ENCODE data around the gene KCNS1.
"Not testable (repeated sequence)": the region's sequence is repeated elsewhere in the genome, so short reads cannot be mapped to it uniquely, and the experiment has no call there.

KCNS1 gene

DNA sequence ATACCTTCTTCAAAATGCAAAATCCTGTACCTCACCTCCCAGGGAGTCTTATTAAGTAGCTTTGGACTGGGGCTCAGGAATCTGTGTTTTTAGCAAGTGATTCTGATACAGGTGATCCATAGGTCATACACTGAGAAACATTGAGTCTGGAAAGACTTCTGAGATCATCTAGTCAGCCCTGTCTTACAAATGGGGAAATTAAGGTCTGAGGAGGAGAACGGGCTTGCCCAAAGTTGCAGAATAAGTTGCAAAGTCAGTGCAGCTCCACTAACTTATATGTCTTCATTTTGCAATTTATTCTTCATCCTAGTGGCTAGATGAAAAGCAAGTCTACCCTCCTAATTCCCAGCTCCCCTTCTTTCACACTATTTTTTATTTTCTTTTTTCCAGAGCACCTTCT lies 28.9 kb downstream of the KCNS1 start:
- Mint-ChIP-seq H3K9me3 (no peaks in the 10 kb centered on the region), H3K36me3 (peaks cover 92% of the 10 kb centered on the region), H3K4me1 (peaks cover 47% of the 10 kb centered on the region), H3K4me3 (no peak overlapping the region), H3K27ac (peak overlapping the region; percentile 85)
- ATAC-seq (no peak), DNase-seq (ENCODE audit: low spot score in 2 of 2) (no peak)

DNA sequence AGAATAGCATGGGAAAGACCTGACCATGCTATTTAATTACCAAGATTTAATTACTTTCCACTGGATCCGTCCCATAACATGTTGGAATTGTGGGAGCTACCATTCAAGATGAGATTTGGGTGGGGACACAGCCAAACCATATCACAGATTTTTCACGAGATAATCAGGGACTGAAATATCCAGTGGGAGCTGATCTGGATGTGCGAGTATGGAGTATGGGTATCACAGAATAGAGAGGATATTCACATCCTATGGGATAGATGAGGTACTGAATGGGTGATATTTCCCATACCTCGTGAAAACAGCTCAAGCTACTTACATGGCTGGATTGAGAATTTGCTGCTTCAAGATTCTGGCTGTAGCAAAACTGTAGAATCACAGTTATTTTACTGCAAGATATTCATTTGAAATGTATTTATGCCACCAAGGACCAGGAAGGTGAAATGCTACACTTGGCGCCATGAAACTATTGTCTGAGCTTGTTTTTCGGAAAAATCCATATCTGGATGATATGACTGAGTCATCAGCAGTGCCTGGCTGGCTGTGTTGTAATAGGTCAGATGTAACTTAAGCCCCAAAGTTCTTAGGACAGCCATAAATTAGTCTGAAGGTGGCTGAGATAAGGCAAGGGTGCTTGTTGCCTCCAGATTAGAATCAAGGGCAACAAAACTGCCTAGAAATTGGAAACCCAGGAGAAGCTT lies 29.8 kb downstream of the KCNS1 start:
- Mint-ChIP-seq H3K27ac (peak overlapping the region; percentile 85), H3K9me3 (no peaks in the 10 kb centered on the region), H3K4me1 (peaks cover 55% of the 10 kb centered on the region), H3K36me3 (peaks cover 92% of the 10 kb centered on the region), H3K4me3 (no peak overlapping the region)
- DNase-seq (ENCODE audit: low spot score in 2 of 2) (no peak), ATAC-seq (no peak)

- no peaks in the 10 kb centered on the region for H3K9me3 Mint-ChIP-seq
- H3K4me1 Mint-ChIP-seq: peaks cover 73% of the 10 kb centered on the region
- no peak overlapping the region for H3K4me3 Mint-ChIP-seq
- DNase-seq (ENCODE audit: low spot score in 2 of 2): no peak
- H3K27ac Mint-ChIP-seq: peak overlapping the region; percentile 79
- peaks cover 92% of the 10 kb centered on the region for H3K36me3 Mint-ChIP-seq
- no peak for ATAC-seq
These were observed 31.7 kb downstream of the KCNS1 start for GRCh38 chr20:45069261-45069660.

DNA sequence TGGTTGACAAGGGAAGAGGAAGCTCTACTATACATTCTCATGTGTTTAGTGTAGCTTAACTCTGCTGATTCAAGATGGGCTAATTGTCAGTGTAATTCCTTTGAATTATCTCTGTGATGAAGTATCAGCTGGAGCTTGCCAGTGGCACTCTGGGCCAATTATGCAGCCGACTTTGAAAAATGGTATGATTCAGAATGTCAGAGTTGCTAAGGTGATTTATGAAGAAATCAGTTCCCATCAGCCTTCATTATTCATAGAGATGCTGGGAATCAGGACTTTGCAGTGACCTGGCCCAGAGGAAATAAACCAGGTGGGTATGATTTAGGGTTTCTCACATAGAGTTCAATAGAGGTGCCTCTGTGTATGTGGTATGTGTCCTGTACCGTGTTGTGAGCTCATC lies 33.4 kb downstream of the KCNS1 start:
- Mint-ChIP-seq H3K4me1 (peaks cover 73% of the 10 kb centered on the region), H3K36me3 (peaks cover 97% of the 10 kb centered on the region), H3K27ac (peak overlapping the region; percentile 63), H3K4me3 (no peak overlapping the region), H3K9me3 (no peaks in the 10 kb centered on the region)
- DNase-seq (ENCODE audit: low spot score in 2 of 2) (no peak), ATAC-seq (no peak)

GRCh38 chr20:45067087-45067486 lies 33.8 kb downstream of the KCNS1 start:
- Mint-ChIP-seq H3K9me3 (no peaks in the 10 kb centered on the region), H3K4me3 (no peak overlapping the region), H3K27ac (peak overlapping the region; percentile 63), H3K36me3 (peaks cover 97% of the 10 kb centered on the region), H3K4me1 (peaks cover 75% of the 10 kb centered on the region)
- ATAC-seq: no peak
- no peak for DNase-seq (ENCODE audit: low spot score in 2 of 2)

DNA sequence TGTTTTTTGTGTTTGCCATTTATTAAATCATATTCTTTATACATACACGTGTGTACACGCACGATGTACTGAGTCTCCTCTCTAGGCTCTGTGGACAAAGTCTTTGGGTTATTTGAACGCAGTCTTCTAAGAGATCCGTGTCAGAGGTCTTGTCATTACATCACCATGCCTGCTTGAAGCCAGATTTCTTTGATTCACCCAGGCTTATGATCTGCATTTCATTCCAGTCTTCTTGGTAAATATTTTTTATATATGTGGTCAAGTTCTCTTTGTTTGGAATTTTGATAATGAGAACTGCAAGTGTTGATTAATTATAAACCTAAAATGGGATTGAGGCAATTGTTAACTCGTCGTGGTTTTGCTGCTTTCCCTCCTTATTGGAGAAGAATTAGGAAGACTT lies 34.6 kb downstream of the KCNS1 start:
- no peak for DNase-seq (ENCODE audit: low spot score in 2 of 2)
- no peak for ATAC-seq
- peaks cover 100% of the 10 kb centered on the region for H3K36me3 Mint-ChIP-seq
- no peak overlapping the region for H3K4me3 Mint-ChIP-seq
- H3K9me3 Mint-ChIP-seq: no peaks in the 10 kb centered on the region
- peaks cover 81% of the 10 kb centered on the region for H3K4me1 Mint-ChIP-seq
- no peak overlapping the region for H3K27ac Mint-ChIP-seq

DNA sequence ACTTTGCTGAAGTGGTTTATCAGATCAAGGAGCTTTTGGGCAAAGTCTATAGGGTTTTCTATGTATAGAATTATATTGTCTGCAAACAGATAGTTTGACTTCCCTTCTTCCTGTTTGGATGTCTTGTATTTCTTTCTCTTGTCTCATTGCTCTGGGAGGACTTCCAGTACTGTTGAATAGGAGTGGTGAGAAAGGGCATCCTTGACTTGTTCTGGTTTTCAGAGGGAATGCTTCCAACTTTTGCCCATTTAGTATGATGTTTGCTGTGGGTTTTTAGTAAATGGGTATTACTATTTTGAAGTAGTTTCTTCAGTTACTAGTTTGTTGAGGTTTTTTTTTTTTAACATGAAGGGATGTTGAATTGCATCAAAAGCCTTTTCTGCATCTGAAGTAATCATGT lies 36.1 kb downstream of the KCNS1 start:
- no peaks in the 10 kb centered on the region for H3K9me3 Mint-ChIP-seq
- H3K36me3 Mint-ChIP-seq: peaks cover 100% of the 10 kb centered on the region
- ATAC-seq (no peak), DNase-seq (ENCODE audit: low spot score in 2 of 2) (no peak)
- peaks cover 80% of the 10 kb centered on the region for H3K4me1 Mint-ChIP-seq
- peak overlapping the region; percentile 79 for H3K27ac Mint-ChIP-seq
- no peak overlapping the region for H3K4me3 Mint-ChIP-seq

DNA sequence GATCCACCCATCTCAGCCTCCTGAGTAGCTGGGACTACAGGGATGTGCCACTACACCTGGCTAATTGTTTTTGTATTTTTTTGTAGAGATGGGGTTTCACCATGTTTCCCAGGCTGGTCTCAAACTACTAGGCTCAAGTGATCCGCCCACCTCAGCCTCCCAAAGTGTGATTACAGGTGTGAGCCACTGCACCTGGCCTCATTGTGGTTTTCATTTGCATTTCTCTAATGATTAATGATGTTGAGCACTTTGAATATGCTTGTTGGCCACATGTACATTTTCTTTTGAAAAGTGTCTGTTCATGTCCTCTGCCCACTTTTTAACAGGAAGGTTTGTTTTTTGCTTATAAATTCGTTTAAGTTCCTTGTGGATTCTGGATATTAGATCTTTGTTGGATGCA lies 37.8 kb downstream of the KCNS1 start:
- not testable (repeated sequence) for H3K4me3 Mint-ChIP-seq; ATAC-seq; H3K9me3 Mint-ChIP-seq; DNase-seq (ENCODE audit: low spot score in 2 of 2)
- Mint-ChIP-seq H3K36me3 (peaks cover 98% of the 10 kb centered on the region), H3K27ac (peak overlapping the region; percentile 79), H3K4me1 (peaks cover 78% of the 10 kb centered on the region)

GRCh38 chr20:45061244-45061643 lies 39.7 kb downstream of the KCNS1 start:
- Mint-ChIP-seq H3K4me3 (no peak overlapping the region), H3K36me3 (peaks cover 98% of the 10 kb centered on the region), H3K9me3 (no peaks in the 10 kb centered on the region), H3K27ac (peak overlapping the region; percentile 83), H3K4me1 (peaks cover 79% of the 10 kb centered on the region)
- DNase-seq (ENCODE audit: low spot score in 2 of 2) (no peak), ATAC-seq (peak; percentile 96)

GRCh38 chr20:45060294-45060693 lies 40.6 kb downstream of the KCNS1 start:
- no peak for DNase-seq (ENCODE audit: low spot score in 2 of 2)
- ATAC-seq: no peak
- peaks cover 80% of the 10 kb centered on the region for H3K4me1 Mint-ChIP-seq
- H3K9me3 Mint-ChIP-seq: no peaks in the 10 kb centered on the region
- H3K27ac Mint-ChIP-seq: peak overlapping the region; percentile 48
- no peak overlapping the region for H3K4me3 Mint-ChIP-seq
- H3K36me3 Mint-ChIP-seq: peaks cover 98% of the 10 kb centered on the region

- peak overlapping the region; percentile 54 for H3K27ac Mint-ChIP-seq
- peaks cover 78% of the 10 kb centered on the region for H3K4me1 Mint-ChIP-seq
- H3K36me3 Mint-ChIP-seq: peaks cover 98% of the 10 kb centered on the region
- peak; percentile 65 for ATAC-seq
- no peaks in the 10 kb centered on the region for H3K9me3 Mint-ChIP-seq
- no peak overlapping the region for H3K4me3 Mint-ChIP-seq
- DNase-seq (ENCODE audit: low spot score in 2 of 2): no peak
These were observed 41.8 kb downstream of the KCNS1 start for GRCh38 chr20:45059022-45059728.

- ATAC-seq (no peak), DNase-seq (ENCODE audit: low spot score in 2 of 2) (no peak)
- peaks cover 98% of the 10 kb centered on the region for H3K36me3 Mint-ChIP-seq
- H3K4me1 Mint-ChIP-seq: peaks cover 78% of the 10 kb centered on the region
- H3K9me3 Mint-ChIP-seq: no peaks in the 10 kb centered on the region
- peak overlapping the region; percentile 54 for H3K27ac Mint-ChIP-seq
- H3K4me3 Mint-ChIP-seq: no peak overlapping the region
These were observed 42.6 kb downstream of the KCNS1 start for GRCh38 chr20:45058168-45058850.

DNA sequence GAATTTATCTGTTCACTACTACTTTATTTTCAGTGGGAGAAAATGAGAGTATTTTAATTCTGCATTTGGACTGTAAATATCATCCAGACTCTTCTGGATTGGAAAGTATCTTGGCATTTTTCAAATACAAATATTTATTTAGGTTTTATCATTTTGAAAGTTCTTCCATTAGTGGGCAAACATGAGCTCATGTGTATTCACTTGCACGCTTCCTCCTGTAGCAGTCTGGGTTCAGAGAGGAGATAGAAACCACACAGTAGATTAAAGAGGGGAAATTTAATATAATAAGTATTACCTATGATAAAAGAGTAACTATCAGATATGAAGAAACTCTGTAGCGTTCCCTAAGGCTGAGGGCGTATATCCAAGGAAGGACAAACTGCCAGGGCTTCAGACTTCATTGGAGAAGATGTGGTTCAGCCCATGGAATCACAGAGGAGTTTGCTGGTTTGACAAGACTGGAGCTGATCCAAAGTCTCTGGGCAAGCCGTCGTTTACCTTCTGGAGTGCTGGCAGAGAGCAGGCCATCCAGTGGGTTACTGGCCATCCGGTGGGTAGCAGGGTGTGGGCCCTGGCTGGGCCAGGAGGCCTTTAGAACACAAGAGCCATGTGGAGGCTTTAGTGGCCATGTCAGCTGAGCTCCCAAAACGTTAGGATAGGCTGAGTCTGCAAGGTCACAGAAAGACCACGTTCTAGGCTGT lies 44.3 kb downstream of the KCNS1 start:
- no peaks in the 10 kb centered on the region for H3K9me3 Mint-ChIP-seq
- ATAC-seq (no peak), DNase-seq (ENCODE audit: low spot score in 2 of 2) (no peak)
- peaks cover 98% of the 10 kb centered on the region for H3K36me3 Mint-ChIP-seq
- H3K27ac Mint-ChIP-seq: peak overlapping the region; percentile 54
- H3K4me3 Mint-ChIP-seq: no peak overlapping the region
- H3K4me1 Mint-ChIP-seq: peaks cover 84% of the 10 kb centered on the region

- peaks cover 78% of the 10 kb centered on the region for H3K4me1 Mint-ChIP-seq
- no peaks in the 10 kb centered on the region for H3K9me3 Mint-ChIP-seq
- no peak overlapping the region for H3K4me3 Mint-ChIP-seq
- peaks cover 91% of the 10 kb centered on the region for H3K36me3 Mint-ChIP-seq
- H3K27ac Mint-ChIP-seq: peak overlapping the region; percentile 54
- DNase-seq (ENCODE audit: low spot score in 2 of 2) (no peak), ATAC-seq (peak; percentile 40)
These were observed 45.9 kb downstream of the KCNS1 start for GRCh38 chr20:45055056-45055455.

Measured in stimulated activated effector memory CD8-positive, alpha-beta T cell treated with anti-CD3 and anti-CD28 coated beads, Interleukin-12 subunit alpha, Interleukin-12 subunit beta, amount 100 ng/mL, for 72 hours (primary cell).